ENCODE data around the gene B3GAT1.

B3GAT1 gene

GRCh38 chr11:134438542-134439537 lies 26.8 kb upstream of the B3GAT1 start:
- H3K27me3 ChIP-seq = peaks cover 7% of the 10 kb centered on the region
- no peak overlapping the region for H3K4me3 ChIP-seq (ENCODE audit: low read depth in 1 of 2, low read length in 1 of 2)
- H3K27ac ChIP-seq = no peak overlapping the region
- H3K36me3 ChIP-seq = no peaks in the 10 kb centered on the region
- H3K4me1 ChIP-seq (ENCODE audit: control insufficient read depth in 1 of 2, insufficient read depth in 1 of 2, low read depth in 1 of 2, low read length in 1 of 2) = no peaks in the 10 kb centered on the region
- no peaks in the 10 kb centered on the region for H3K9me3 ChIP-seq
- TF ChIP-seq CTCF (IDR thresholded peaks at IDR 0.05) = no peak

- Histone ChIP-seq H3K36me3 (no peaks in the 10 kb centered on the region), H3K4me1 (ENCODE audit: control insufficient read depth in 1 of 2, insufficient read depth in 1 of 2, low read depth in 1 of 2, low read length in 1 of 2) (no peaks in the 10 kb centered on the region), H3K9me3 (no peaks in the 10 kb centered on the region), H3K27ac (no peak overlapping the region), H3K4me3 (ENCODE audit: low read depth in 1 of 2, low read length in 1 of 2) (no peak overlapping the region), H3K27me3 (peaks cover 7% of the 10 kb centered on the region)
- no peak for TF ChIP-seq CTCF (IDR thresholded peaks at IDR 0.05)
These were observed 25.8 kb upstream of the B3GAT1 start for GRCh38 chr11:134437821-134438220.

- Histone ChIP-seq H3K27ac (no peak overlapping the region), H3K9me3 (no peaks in the 10 kb centered on the region), H3K4me3 (ENCODE audit: low read depth in 1 of 2, low read length in 1 of 2) (no peak overlapping the region), H3K27me3 (peaks cover 7% of the 10 kb centered on the region), H3K36me3 (no peaks in the 10 kb centered on the region), H3K4me1 (ENCODE audit: control insufficient read depth in 1 of 2, insufficient read depth in 1 of 2, low read depth in 1 of 2, low read length in 1 of 2) (no peaks in the 10 kb centered on the region)
- no peak for TF ChIP-seq CTCF (IDR thresholded peaks at IDR 0.05)
These were observed 24.7 kb upstream of the B3GAT1 start for GRCh38 chr11:134436781-134437180.

- H3K4me1 ChIP-seq (ENCODE audit: control insufficient read depth in 1 of 2, insufficient read depth in 1 of 2, low read depth in 1 of 2, low read length in 1 of 2) = no peaks in the 10 kb centered on the region
- H3K36me3 ChIP-seq = no peaks in the 10 kb centered on the region
- H3K27ac ChIP-seq = no peak overlapping the region
- no peaks in the 10 kb centered on the region for H3K9me3 ChIP-seq
- no peaks in the 10 kb centered on the region for H3K27me3 ChIP-seq
- no peak for TF ChIP-seq CTCF (IDR thresholded peaks at IDR 0.05)
- no peak overlapping the region for H3K4me3 ChIP-seq (ENCODE audit: low read depth in 1 of 2, low read length in 1 of 2)
These were observed 21.8 kb upstream of the B3GAT1 start for GRCh38 chr11:134433806-134434205.

- Histone ChIP-seq H3K9me3 (no peaks in the 10 kb centered on the region), H3K36me3 (no peaks in the 10 kb centered on the region), H3K27ac (no peak overlapping the region), H3K4me3 (ENCODE audit: low read depth in 1 of 2, low read length in 1 of 2) (no peak overlapping the region), H3K4me1 (ENCODE audit: control insufficient read depth in 1 of 2, insufficient read depth in 1 of 2, low read depth in 1 of 2, low read length in 1 of 2) (no peaks in the 10 kb centered on the region), H3K27me3 (no peaks in the 10 kb centered on the region)
- no peak for TF ChIP-seq CTCF (IDR thresholded peaks at IDR 0.05)
These were observed 21.2 kb upstream of the B3GAT1 start for GRCh38 chr11:134433251-134433650.
